Tibial artery (tissue), 4 donors: ENCODE results near the gene ADAMTS16.

Source experiments
- DNase-seq, 2 donors: peaks; one replicate each; pipeline ENCODE4 v3.0.0-alpha.2; 2019
- H3K27ac ChIP-seq, 2 donors: fragments of 200-600 bp; sonication (generic) in 1 of 2; 1 replicate in 1 of 2; 2 replicates in 1 of 2; pipeline ENCODE4 v1.5.1; 2018 to 2019; ENCODE audit warnings: mild to moderate bottlenecking in 1 of 2
- H3K27me3 ChIP-seq, 2 donors: fragments of 200-600 bp; sonication (generic) in 1 of 2; one replicate each; pipeline versions ENCODE4 v1.5.1 to v1.6.0; 2016 to 2019
- H3K36me3 ChIP-seq, 3 donors: fragments of 200-600 bp; sonication (generic) in 2 of 3; one replicate each; pipeline ENCODE4 v1.5.1; 2016 to 2019; ENCODE audit warnings: mild to moderate bottlenecking in 2 of 3
- H3K4me1 ChIP-seq, 4 donors: fragments of 200-600 bp; sonication (generic) in 2 of 4; 1 replicate in 3 of 4; 2 replicates in 1 of 4; pipeline ENCODE4 v1.5.1; 2016 to 2019
- H3K4me3 ChIP-seq, 2 donors: fragments of 200-600 bp; sonication (generic) in 1 of 2; 1 replicate in 1 of 2; 2 replicates in 1 of 2; pipeline ENCODE4 v1.5.1; 2018 to 2019; ENCODE audit warnings: mild to moderate bottlenecking in 2 of 2
- H3K9me3 ChIP-seq, 3 donors: fragments of 200-600 bp; sonication (generic) in 1 of 3; one replicate each; pipeline ENCODE4 v1.5.1; 2016 to 2019
- CTCF ChIP-seq, 2 experiments: fragments of 200-600 bp in 1 of 2; fragments of 450-650 bp in 1 of 2; IDR thresholded peaks; one replicate each; pipeline ENCODE4 v1.5.1; 2017 to 2019; ENCODE audit warnings: antibody characterized with exemption in 2 of 2, mild to moderate bottlenecking in 1 of 2, moderate library complexity in 1 of 2
- intact Hi-C: fragments of 100-400 bp; cut with DNase I; formaldehyde crosslinking; loops from one replicate; pipeline ENCODE4 v1.15.0; 2023; ENCODE audit warnings: low total_unique reads

The ADAMTS16 gene

DNA sequence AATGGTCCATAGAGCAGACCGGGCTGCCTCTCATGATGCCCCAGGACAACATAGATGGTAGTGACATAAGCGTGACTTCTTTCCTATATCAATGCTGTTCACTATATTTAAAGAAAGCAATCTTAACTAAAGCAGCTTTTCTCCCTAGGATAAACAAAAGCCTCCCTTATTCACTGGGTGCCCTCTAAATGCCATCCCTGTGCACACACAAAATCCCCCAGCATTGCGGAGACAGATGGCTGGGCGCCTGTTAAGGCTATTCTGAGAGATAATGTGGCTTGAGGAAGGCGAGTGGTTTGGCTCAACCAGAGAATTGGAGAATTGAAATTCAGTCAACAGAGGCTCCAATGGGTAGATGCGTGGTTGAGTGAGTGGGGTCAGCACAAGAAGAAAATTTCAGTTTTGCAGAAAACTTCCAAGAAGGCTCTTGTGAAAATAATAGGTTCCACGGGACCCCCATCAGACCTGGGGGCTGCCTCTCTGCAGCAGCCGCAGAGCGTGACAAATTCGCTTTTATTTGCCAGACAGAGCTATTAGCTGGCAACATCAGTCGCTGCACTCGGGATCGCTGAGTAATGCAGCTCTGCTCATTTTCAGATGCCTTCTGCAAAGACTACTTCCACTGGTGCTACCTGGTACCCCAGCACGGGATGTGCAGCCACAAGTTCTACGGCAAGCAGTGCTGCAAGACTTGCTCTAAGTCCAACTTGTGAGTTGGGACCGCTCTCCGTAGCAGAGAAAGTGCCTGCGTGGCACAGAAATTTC is 178.5 kb downstream of the ADAMTS16 start:
- Histone ChIP-seq H3K27me3 (no peaks in the 10 kb centered on the region), H3K27ac (no peak overlapping the region), H3K4me3 (no peak overlapping the region), H3K9me3 (no peaks in the 10 kb centered on the region), H3K4me1 (no peaks in the 10 kb centered on the region), H3K36me3 (no peaks in the 10 kb centered on the region)
- DNase-seq: no peak
- no peak for TF ChIP-seq CTCF (IDR thresholded peaks at IDR 0.05)
- intact Hi-C loops: no loop called here

DNA sequence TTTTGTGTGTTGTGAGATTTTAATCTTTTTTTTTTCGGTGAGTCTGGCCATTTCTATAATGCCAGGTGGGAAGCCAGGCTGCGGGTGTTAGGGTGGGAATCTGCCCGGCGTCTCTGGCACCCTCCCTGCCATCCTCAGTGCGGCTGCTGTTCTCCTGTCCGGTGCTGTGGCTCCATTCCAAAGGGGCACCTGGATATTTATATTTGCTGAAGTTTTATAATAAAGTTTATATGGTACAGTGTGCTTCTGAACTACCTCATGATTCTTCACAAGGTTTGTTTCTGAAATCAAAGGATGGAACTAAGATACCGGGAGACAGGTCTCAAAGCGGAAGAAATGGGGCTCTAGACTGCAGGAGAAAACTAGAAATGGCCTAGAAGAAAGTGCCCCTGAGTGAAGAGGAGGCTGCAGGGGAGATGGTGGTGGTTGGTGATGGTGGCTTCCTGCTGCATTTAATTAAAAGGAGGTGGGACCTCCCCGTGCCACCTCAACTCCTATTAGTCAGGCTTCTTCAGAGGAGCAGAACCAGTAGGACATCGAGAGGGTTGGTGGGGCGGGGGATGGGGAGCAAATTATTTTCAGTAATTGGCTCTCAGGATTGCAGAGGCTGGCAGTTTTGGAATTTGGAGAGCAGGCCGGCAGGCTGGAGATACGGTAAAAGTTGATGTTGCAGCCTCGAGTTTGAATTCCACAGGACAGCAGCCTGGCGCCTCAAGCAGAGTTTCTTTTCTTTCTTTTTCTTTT is 180.1 kb downstream of the ADAMTS16 start:
- H3K27ac ChIP-seq: no peak overlapping the region
- intact Hi-C loops: no loop called here
- no peak for TF ChIP-seq CTCF (IDR thresholded peaks at IDR 0.05)
- H3K36me3 ChIP-seq: no peaks in the 10 kb centered on the region
- DNase-seq: no peak
- H3K9me3 ChIP-seq: no peaks in the 10 kb centered on the region
- H3K4me1 ChIP-seq: no peaks in the 10 kb centered on the region
- H3K4me3 ChIP-seq: no peak overlapping the region
- no peaks in the 10 kb centered on the region for H3K27me3 ChIP-seq

DNA sequence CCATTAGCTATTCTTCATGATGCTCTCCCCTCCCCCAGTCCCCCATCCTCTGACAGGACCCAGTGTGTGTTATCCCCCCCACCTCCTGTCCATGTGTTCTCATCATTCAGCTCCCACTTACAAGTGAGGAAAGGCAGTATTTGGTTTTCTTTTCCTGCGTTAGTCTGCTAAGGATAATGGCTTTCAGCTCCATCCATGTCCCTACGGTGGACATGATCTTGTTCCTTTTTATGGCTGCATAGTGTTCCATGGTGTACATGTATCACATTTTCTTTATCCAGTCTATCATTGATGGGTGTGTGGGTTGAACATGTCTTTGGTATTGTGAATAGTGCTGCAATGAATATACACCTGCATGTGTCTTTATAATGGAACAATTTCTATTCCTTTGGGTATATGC is 181.0 kb downstream of the ADAMTS16 start:
- TF ChIP-seq CTCF (IDR thresholded peaks at IDR 0.05): no peak
- Histone ChIP-seq H3K27me3 (no peaks in the 10 kb centered on the region), H3K36me3 (no peaks in the 10 kb centered on the region), H3K4me1 (peaks cover 0 to 2% (median 0%) of the 10 kb centered on the region in 4 donors), H3K27ac (no peak overlapping the region), H3K4me3 (no peak overlapping the region), H3K9me3 (no peaks in the 10 kb centered on the region)
- intact Hi-C loops: no loop called here
- no peak for DNase-seq

DNA sequence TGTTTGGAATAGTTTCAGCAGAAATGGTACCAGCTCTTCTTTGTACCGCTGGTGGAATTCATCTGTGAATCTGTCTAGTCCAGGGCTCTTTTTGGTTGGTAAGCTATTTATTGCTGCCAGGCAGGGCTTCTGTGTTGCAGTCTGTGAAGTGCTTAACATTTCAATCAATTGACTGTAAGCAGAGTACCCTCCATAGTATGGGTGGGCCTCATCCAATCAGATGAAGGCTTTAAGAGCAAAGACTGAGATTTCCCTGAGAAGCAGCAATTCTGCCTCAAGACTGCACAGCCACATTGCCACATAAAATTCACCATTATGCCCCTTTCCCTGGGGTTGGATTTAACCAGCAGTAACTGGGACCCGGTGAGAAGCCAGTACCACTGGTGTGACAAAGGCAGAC is 183.4 kb downstream of the ADAMTS16 start:
- no peaks in the 10 kb centered on the region for H3K9me3 ChIP-seq
- no peaks in the 10 kb centered on the region for H3K27me3 ChIP-seq
- H3K4me1 ChIP-seq: peaks cover 0 to 4% (median 0%) of the 10 kb centered on the region in 4 donors
- no peak overlapping the region for H3K27ac ChIP-seq
- no peak overlapping the region for H3K4me3 ChIP-seq
- intact Hi-C loops: no loop called here
- TF ChIP-seq CTCF (IDR thresholded peaks at IDR 0.05): no peak
- no peaks in the 10 kb centered on the region for H3K36me3 ChIP-seq
- DNase-seq: no peak

DNA sequence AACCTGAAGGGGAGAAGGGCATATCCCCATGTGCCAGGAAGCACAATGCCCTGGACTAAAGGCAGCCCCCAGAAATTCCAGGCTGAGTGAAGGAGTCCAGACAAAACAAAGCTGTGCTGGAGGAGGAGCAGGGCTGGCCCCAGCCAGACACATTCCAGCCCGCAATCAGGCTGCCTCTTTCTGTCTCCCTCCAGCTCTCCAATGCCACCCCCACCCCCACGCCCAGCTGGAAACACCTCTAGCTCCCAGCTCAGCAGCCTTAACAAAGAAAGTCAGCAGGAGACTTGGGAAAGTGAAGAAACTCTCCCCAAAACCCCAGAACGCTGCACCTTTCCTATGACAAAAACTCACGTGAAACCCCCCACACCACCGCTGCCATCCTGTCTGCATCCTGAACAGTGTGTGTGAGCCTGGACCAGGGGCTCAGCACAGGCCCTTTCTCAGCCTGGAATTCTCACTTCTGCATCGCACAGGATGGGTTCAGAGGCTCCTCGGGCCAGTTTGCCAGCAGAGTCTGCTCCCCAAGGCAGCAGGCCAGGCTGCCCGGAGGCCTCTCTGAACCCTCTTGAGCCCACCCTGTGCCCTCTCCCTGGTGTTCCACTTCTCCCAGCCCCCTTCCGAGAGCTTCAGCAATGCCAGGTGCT is 186.1 kb downstream of the ADAMTS16 start:
- no peaks in the 10 kb centered on the region for H3K27me3 ChIP-seq
- H3K36me3 ChIP-seq: no peaks in the 10 kb centered on the region
- no peak overlapping the region for H3K27ac ChIP-seq
- H3K4me3 ChIP-seq: no peak overlapping the region
- H3K4me1 ChIP-seq: peaks cover 0 to 4% (median 2%) of the 10 kb centered on the region in 4 donors
- H3K9me3 ChIP-seq: no peaks in the 10 kb centered on the region
- no peak for DNase-seq
- intact Hi-C loops: no loop called here
- TF ChIP-seq CTCF (IDR thresholded peaks at IDR 0.05): no peak
